Testis (tissue), 3 donors: Measurements from ENCODE around the gene PAK5. TPM values are rescaled to one million over a fixed set of nuclear protein-coding genes. Genes with fewer than 3 reads are reported as not detected.

Experiments
- DNase-seq: peaks from one replicate; pipeline ENCODE4 v3.0.0-alpha.2; 2019
- H3K27ac ChIP-seq, 2 donors: fragments of 200-600 bp; sonication (generic); one replicate each; pipeline ENCODE4 v1.5.1; 2019
- H3K27me3 ChIP-seq: fragments of 200-600 bp; sonication (generic); one replicate; pipeline ENCODE4 v1.5.1; 2019
- H3K36me3 ChIP-seq: fragments of 200-600 bp; sonication (generic); one replicate; pipeline ENCODE4 v1.5.1; 2017; ENCODE audit warnings: low read depth; ENCODE audit errors: missing control alignments
- H3K4me1 ChIP-seq: fragments of 200-600 bp; sonication (generic); one replicate; pipeline ENCODE4 v1.5.1; 2019
- H3K4me3 ChIP-seq, 2 donors: fragments of 200-600 bp; sonication (generic); one replicate each; pipeline ENCODE4 v1.5.1; 2017 to 2019
- H3K9me3 ChIP-seq: fragments of 200-600 bp; sonication (generic); one replicate; pipeline ENCODE4 v1.5.1; 2017
- CTCF ChIP-seq, 3 experiments: fragments of 450-650 bp in 2 of 3; fragments of 200-600 bp in 1 of 3; sonication (generic) in 1 of 3; IDR thresholded peaks; one replicate each; pipeline ENCODE4 v1.5.1; 2016 to 2019; ENCODE audit warnings: antibody characterized with exemption in 3 of 3, mild to moderate bottlenecking in 2 of 3, moderate library complexity in 1 of 3
- POLR2A ChIP-seq: fragments of 450-650 bp; IDR thresholded peaks from one replicate; pipeline ENCODE4 v1.6.1; 2017; ENCODE audit warnings: antibody characterized with exemption, mild to moderate bottlenecking, moderate library complexity
- WGBS, 2 donors: methylation state at CpG; one replicate each; pipeline ENCODE4 v1.1.5; 2018; 5-methylcytosine and 5-hydroxymethylcytosine counted together
- intact Hi-C: fragments of 100-400 bp; cut with DNase I; formaldehyde crosslinking; loops from one replicate; pipeline ENCODE4 v1.15.1; 2023; ENCODE audit warnings: low total_unique reads
- polyA plus RNA-seq: library from polyadenylated mRNA; stranded (reverse); fragments of 350-450 nt; fragmentation: Illumina TruSeq; extraction: RNeasy Lipid Tissue Mini Kit (QIAGEN cat#74804); gene quantifications from one replicate; pipeline ENCODE4 v1.2.3, GENCODE V29; 2014; ENCODE audit warnings: low read depth, low replicate concordance; ENCODE audit not compliant: insufficient read depth
- total RNA-seq, 2 donors: library from RNA; depleted of rRNA; stranded (reverse); fragments of >200 nt; gene quantifications; one replicate each; pipeline ENCODE4 v1.2.3, GENCODE V29; 2016

PAK5 gene
- total and polyA plus RNA-seq, 3 donors from 2014 or later = 0.21 to 0.87 (median 0.31) TPM

- Histone ChIP-seq H3K36me3 (no peaks in the 10 kb centered on the region), H3K27me3 (no peaks in the 10 kb centered on the region), H3K9me3 (no peaks in the 10 kb centered on the region), H3K4me3 (no peak overlapping the region), H3K4me1 (no peaks in the 10 kb centered on the region), H3K27ac (no peak overlapping the region)
- WGBS, 2 donors = 80 to 87% methylated on average over 2 of the region's 2 CpGs
- TF ChIP-seq POLR2A (no peak), CTCF (IDR thresholded peaks at IDR 0.05) (no peak)
- DNase-seq = no peak
- intact Hi-C loops = no loop called here
Observed at GRCh38 chr20:9637889-9638288, 201.0 kb downstream of the PAK5 start.

GRCh38 chr20:9635750-9636149 lies 203.1 kb downstream of the PAK5 start:
- TF ChIP-seq POLR2A = no peak
- intact Hi-C loops = no loop called here
- DNase-seq = no peak
- no peaks in the 10 kb centered on the region for H3K36me3 ChIP-seq
- no peaks in the 10 kb centered on the region for H3K4me1 ChIP-seq
- H3K9me3 ChIP-seq = no peaks in the 10 kb centered on the region
- no peaks in the 10 kb centered on the region for H3K27me3 ChIP-seq
- 81 to 86% methylated on average over 1 of the region's 1 CpG for WGBS, 2 donors
- no peak overlapping the region for H3K27ac ChIP-seq
- H3K4me3 ChIP-seq = no peak overlapping the region

GRCh38 chr20:9634327-9634726 lies 204.5 kb downstream of the PAK5 start:
- no peak overlapping the region for H3K4me3 ChIP-seq
- no peaks in the 10 kb centered on the region for H3K36me3 ChIP-seq
- no peak for TF ChIP-seq CTCF (IDR thresholded peaks at IDR 0.05)
- DNase-seq = no peak
- H3K27me3 ChIP-seq = no peaks in the 10 kb centered on the region
- H3K9me3 ChIP-seq = no peaks in the 10 kb centered on the region
- no peaks in the 10 kb centered on the region for H3K4me1 ChIP-seq
- intact Hi-C loops = no loop called here
- no peak overlapping the region for H3K27ac ChIP-seq

- Histone ChIP-seq H3K27me3 (no peaks in the 10 kb centered on the region), H3K4me1 (no peaks in the 10 kb centered on the region), H3K36me3 (no peaks in the 10 kb centered on the region), H3K27ac (no peak overlapping the region), H3K9me3 (no peaks in the 10 kb centered on the region), H3K4me3 (no peak overlapping the region)
- no peak for DNase-seq
- TF ChIP-seq POLR2A (no peak), CTCF (IDR thresholded peaks at IDR 0.05) (no peak)
- 52 to 88% methylated on average over 1 of the region's 1 CpG for WGBS, 2 donors
- intact Hi-C loops = no loop called here
Observed at GRCh38 chr20:9632991-9633390, 205.9 kb downstream of the PAK5 start.

- no peaks in the 10 kb centered on the region for H3K36me3 ChIP-seq
- no peak for TF ChIP-seq CTCF (IDR thresholded peaks at IDR 0.05)
- TF ChIP-seq POLR2A = no peak
- no peaks in the 10 kb centered on the region for H3K27me3 ChIP-seq
- no peak for DNase-seq
- no peaks in the 10 kb centered on the region for H3K9me3 ChIP-seq
- intact Hi-C loops = no loop called here
- WGBS, 2 donors = 74 to 87% methylated on average over 4 of the region's 4 CpGs
- H3K4me3 ChIP-seq = no peak overlapping the region
- H3K4me1 ChIP-seq = no peaks in the 10 kb centered on the region
- H3K27ac ChIP-seq = no peak overlapping the region
Observed at GRCh38 chr20:9632265-9632664, 206.6 kb downstream of the PAK5 start.
